SH-SY5Y (cell line): ENCODE measurements around the gene PLD5.

Experiments used
- GATA2 ChIP-seq: IDR thresholded peaks from 2 replicates; pipeline ENCODE4 v1.6.1; 2011; ENCODE audit warnings: mild to moderate bottlenecking, low read depth, low read length
- GATA3 ChIP-seq: IDR thresholded peaks from 2 replicates; pipeline ENCODE4 v1.6.1; 2011; ENCODE audit warnings: low read depth, mild to moderate bottlenecking, low read length, moderate library complexity

DNA sequence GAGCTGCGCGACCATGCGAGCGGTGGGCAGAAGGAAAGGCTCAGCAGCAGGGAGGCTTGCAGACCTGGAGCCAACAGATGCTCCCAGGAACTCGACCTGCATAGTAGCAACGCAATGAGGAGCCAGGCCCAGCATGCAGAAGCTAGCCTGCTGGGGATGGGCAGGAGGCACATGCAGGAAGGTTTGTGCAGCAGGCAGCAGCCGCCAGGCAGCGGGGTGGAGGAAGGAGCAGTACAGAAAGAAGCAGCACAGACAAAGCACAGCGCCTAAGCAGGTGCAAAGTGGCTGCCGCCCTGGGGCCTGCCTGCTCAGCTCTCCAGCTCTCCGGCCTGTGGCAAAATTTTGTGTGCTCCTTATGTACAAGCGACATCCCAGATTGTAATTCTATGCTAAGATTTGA is 312.1 kb downstream of the PLD5 start:
- TF ChIP-seq GATA3 (no peak), GATA2 (no peak)
